Keratinocyte (primary cell): ENCODE results near the gene ATP2A3. TPM values are rescaled to one million over a fixed set of nuclear protein-coding genes. Genes with fewer than 3 reads are reported as not detected.

Experiments used
- DNase-seq: peaks from one replicate; pipeline ENCODE4 v3.0.0-alpha.2; 2011; ENCODE audit warnings: low read depth, missing footprints, low spot score
- FAIRE-seq: peaks from 2 replicates; lab custom pipeline; 2011; peaks lifted over from hg19 to GRCh38; lab: Jason Lieb, UNC
- H2AFZ ChIP-seq: 2 replicates; pipeline ENCODE4 v1.6.0; 2012; ENCODE audit warnings: low read length, control low read depth, inconsistent platforms; ENCODE audit not compliant: control insufficient read depth
- H3K27ac ChIP-seq: 2 replicates; pipeline ENCODE4 v1.5.1; 2011; ENCODE audit warnings: low read length; ENCODE audit not compliant: control insufficient read depth, insufficient read depth
- H3K27me3 ChIP-seq: 3 replicates; pipeline ENCODE4 v1.6.0; 2011; ENCODE audit warnings: low read length; ENCODE audit not compliant: control insufficient read depth, insufficient read depth; ENCODE audit errors: extremely low read depth
- H3K36me3 ChIP-seq, 2 experiments: 2 replicates in 1 of 2; 3 replicates in 1 of 2; pipeline ENCODE4 v1.5.1; 2011; ENCODE audit warnings: low read length in 2 of 2, mild to moderate bottlenecking in 1 of 2; ENCODE audit not compliant: control insufficient read depth in 2 of 2, insufficient read depth in 2 of 2; ENCODE audit errors: extremely low read depth in 1 of 2
- H3K4me1 ChIP-seq: 3 replicates; pipeline ENCODE4 v1.5.1; 2011; ENCODE audit warnings: low read length; ENCODE audit not compliant: control insufficient read depth, insufficient read depth; ENCODE audit errors: extremely low read depth
- H3K4me2 ChIP-seq: 3 replicates; pipeline ENCODE4 v1.6.0; 2011; ENCODE audit warnings: low read depth, low read length; ENCODE audit not compliant: control insufficient read depth, insufficient read depth; ENCODE audit errors: extremely low read depth
- H3K4me3 ChIP-seq, 3 experiments: fragments of 200-600 bp in 1 of 3; sonication (generic) in 1 of 3; 2 replicates in 2 of 3; 3 replicates in 1 of 3; pipeline ENCODE4 v1.5.1; 2011 to 2016; ENCODE audit warnings: low read length in 3 of 3, mild to moderate bottlenecking in 3 of 3, control low read depth in 2 of 3, inconsistent platforms in 1 of 3, low read depth in 1 of 3, mixed read lengths in 1 of 3, mixed run types in 1 of 3, moderate library complexity in 1 of 3; ENCODE audit not compliant: control insufficient read depth in 2 of 3, insufficient read depth in 2 of 3; ENCODE audit errors: extremely low read depth in 1 of 3
- H3K79me2 ChIP-seq: 2 replicates; pipeline ENCODE4 v1.6.0; 2012; ENCODE audit warnings: low read length; ENCODE audit not compliant: control insufficient read depth, insufficient read depth
- H3K9ac ChIP-seq: 3 replicates; pipeline ENCODE4 v1.6.0; 2011; ENCODE audit warnings: low read length; ENCODE audit not compliant: control insufficient read depth, insufficient read depth; ENCODE audit errors: extremely low read depth
- H3K9me1 ChIP-seq: 3 replicates; pipeline ENCODE4 v1.6.0; 2011; ENCODE audit warnings: low read length; ENCODE audit not compliant: control insufficient read depth, insufficient read depth; ENCODE audit errors: extremely low read depth
- H3K9me3 ChIP-seq: 2 replicates; pipeline ENCODE4 v1.5.1; 2012; ENCODE audit warnings: low read depth, low read length; ENCODE audit not compliant: control insufficient read depth
- H4K20me1 ChIP-seq: 3 replicates; pipeline ENCODE4 v1.6.0; 2011; ENCODE audit warnings: low read length; ENCODE audit not compliant: control insufficient read depth, insufficient read depth; ENCODE audit errors: extremely low read depth
- CTCF ChIP-seq, 3 experiments: IDR thresholded peaks in 1 of 3; conservative IDR thresholded peaks in 1 of 3; optimal IDR thresholded peaks in 1 of 3; 2 replicates in 2 of 3; 3 replicates in 1 of 3; pipeline versions ENCODE3 to v1.5.1; 2011; ENCODE audit warnings: low read length in 3 of 3, mild to moderate bottlenecking in 3 of 3, moderate library complexity in 2 of 3, control low read depth in 1 of 3, inconsistent platforms in 1 of 3; ENCODE audit not compliant: insufficient read depth in 2 of 3; ENCODE audit errors: extremely low read depth in 1 of 3
- EZH2 ChIP-seq: IDR thresholded peaks from one replicate; pipeline ENCODE4 v1.6.1; 2012; ENCODE audit warnings: inconsistent platforms, mild to moderate bottlenecking, low read length, moderate library complexity
- dilution Hi-C: fragments of 300-500 bp; cut with MboI; formaldehyde crosslinking; loops from one replicate; pipeline ENCODE4 v1.7.0; 2020; ENCODE audit warnings: low sequenced_read_pairs; ENCODE audit not compliant: extremely low pct_ligation_motif_present
- polyA plus RNA-seq, 5 experiments: library from polyadenylated mRNA; depleted of rRNA in 3 of 5; stranded (reverse) in 3 of 5; stranded (forward) in 1 of 5; unstranded in 1 of 5; fragments of >200 nt; gene quantifications; 1 replicate in 1 of 5; 2 replicates in 3 of 5; 3 replicates in 1 of 5; pipeline versions ENCODE4 v1.2.1 to v1.2.3, GENCODE V29; 2011 to 2012; ENCODE audit warnings: missing spikeins in 2 of 5, low read depth in 1 of 5, low replicate concordance in 1 of 5

ATP2A3 gene
- polyA plus RNA-seq, 1 donor (not counting 4 experiments of a cell fraction or from before 2014, with no cell fraction given): 0.13 TPM

DNA sequence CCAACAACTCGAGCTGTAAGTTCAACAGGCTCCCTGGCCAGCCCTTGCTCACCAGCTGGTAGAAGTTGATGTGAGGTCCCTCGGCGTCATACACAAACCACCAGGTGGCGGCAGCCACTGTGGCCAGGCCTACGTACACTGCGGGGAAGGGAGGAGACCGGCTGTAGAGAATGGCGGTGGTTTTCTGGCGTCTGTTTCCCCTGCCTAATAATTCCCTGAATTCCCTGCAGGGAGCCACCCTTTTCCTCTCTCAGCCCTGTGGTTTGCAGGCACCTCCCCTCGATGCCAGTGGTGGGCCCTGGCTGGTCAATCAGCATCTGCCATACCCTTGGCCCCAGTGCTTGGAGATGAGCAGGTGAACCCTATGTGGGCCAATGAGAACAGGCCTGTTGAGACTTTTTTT, 29.1 kb downstream of the ATP2A3 start:
- Histone ChIP-seq H3K4me3 (no peak overlapping the region), H2AFZ (no peak overlapping the region), H3K9me3 (no peaks in the 10 kb centered on the region), H3K4me1 (no peaks in the 10 kb centered on the region), H3K4me2 (no peak overlapping the region), H3K27ac (no peak overlapping the region), H3K9me1 (no peaks in the 10 kb centered on the region), H3K36me3 (no peaks in the 10 kb centered on the region), H3K79me2 (no peaks in the 10 kb centered on the region), H3K9ac (no peak overlapping the region), H4K20me1 (no peaks in the 10 kb centered on the region), H3K27me3 (no peaks in the 10 kb centered on the region)
- TF ChIP-seq EZH2 (no peak), CTCF (optimal IDR thresholded peaks at IDR 0.05 in 1 of 3, IDR thresholded peaks at IDR 0.05 in 1 of 3, conservative IDR thresholded peaks at IDR 0.05 in 1 of 3; ENCODE audit: extremely low read depth in 1 of 3, insufficient read depth in 2 of 3, low read length in 3 of 3) (peak; percentile 52 to 87 (median 73))
- dilution Hi-C loops: no loop called here
- FAIRE-seq (no peak), DNase-seq (no peak)

- TF ChIP-seq EZH2: no peak
- no peak for TF ChIP-seq CTCF (optimal IDR thresholded peaks at IDR 0.05 in 1 of 3, IDR thresholded peaks at IDR 0.05 in 1 of 3, conservative IDR thresholded peaks at IDR 0.05 in 1 of 3; ENCODE audit: extremely low read depth in 1 of 3, insufficient read depth in 2 of 3, low read length in 3 of 3)
- dilution Hi-C loops: no loop called here
- FAIRE-seq (no peak), DNase-seq (no peak)
- H3K9me3 ChIP-seq: no peaks in the 10 kb centered on the region
- no peaks in the 10 kb centered on the region for H3K79me2 ChIP-seq
- H4K20me1 ChIP-seq: no peaks in the 10 kb centered on the region
- no peak overlapping the region for H3K4me2 ChIP-seq
- peaks cover 10% of the 10 kb centered on the region for H3K27me3 ChIP-seq
- H3K9ac ChIP-seq: no peak overlapping the region
- H3K4me3 ChIP-seq: no peak overlapping the region
- H3K36me3 ChIP-seq: no peaks in the 10 kb centered on the region
- no peaks in the 10 kb centered on the region for H3K9me1 ChIP-seq
- H2AFZ ChIP-seq: no peak overlapping the region
- H3K4me1 ChIP-seq: no peaks in the 10 kb centered on the region
- no peak overlapping the region for H3K27ac ChIP-seq
These were observed 34.5 kb downstream of the ATP2A3 start for GRCh38 chr17:3929764-3930163.
